WTC11 (cell line): ENCODE data around the gene CDH13. TPM values are rescaled to one million over a fixed set of nuclear protein-coding genes. Genes with fewer than 3 reads are reported as not detected.

Experiments
- ATAC-seq: fragments of 200-7000 bp; cut with Tn5 transposase; 2 replicates; pipeline ENCODE4 v1.10.0; 2021; ENCODE audit warnings: mild to moderate bottlenecking, moderate library complexity
- CTCF ChIA-PET: fragments of 300-600 bp; sonication (Branson Sonifier 250); formaldehyde crosslinking; loops from one replicate; lab custom pipeline; 2021; ENCODE audit warnings: antibody characterized with exemption; lab: Charles Lee
- POLR2A ChIA-PET: fragments of 350-600 bp; sonication (Branson Sonifier 250); formaldehyde crosslinking; loops from one replicate; lab custom pipeline; 2021; ENCODE audit warnings: antibody characterized with exemption; lab: Charles Lee
- DNase-seq: peaks from one replicate; pipeline ENCODE4 v3.0.0; 2021; ENCODE audit warnings: low spot score
- H3K27ac Mint-ChIP-seq: 2 replicates; pipeline ENCODE4 v1.8.0; 2021; ENCODE audit warnings: mixed read lengths
- H3K27me3 Mint-ChIP-seq: 2 replicates; pipeline ENCODE4 v1.8.0; 2021; ENCODE audit warnings: low read depth, mild to moderate bottlenecking, moderate library complexity, mixed read lengths
- H3K36me3 Mint-ChIP-seq: 2 replicates; pipeline ENCODE4 v1.8.0; 2021; ENCODE audit warnings: mixed read lengths
- H3K4me1 Mint-ChIP-seq: 2 replicates; pipeline ENCODE4 v1.8.0; 2022; ENCODE audit warnings: mixed read lengths
- H3K4me3 Mint-ChIP-seq: 2 replicates; pipeline ENCODE4 v1.8.0; 2021; ENCODE audit warnings: mild to moderate bottlenecking, moderate library complexity, mixed read lengths
- H3K9me3 Mint-ChIP-seq: 2 replicates; pipeline ENCODE4 v1.8.0; 2021; ENCODE audit warnings: mixed read lengths
- CDX4 ChIP-seq: fragments of 250-450 bp; sonication (Bioruptor Pico); IDR thresholded peaks from 2 replicates; pipeline ENCODE4 v1.9.0; 2021; ENCODE audit warnings: moderate library complexity, mild to moderate bottlenecking, inconsistent platforms, borderline replicate concordance
- CREB1 ChIP-seq: sonication (generic); formaldehyde crosslinking; IDR thresholded peaks from 2 replicates; pipeline ENCODE4 v1.8.0; 2023; ENCODE audit warnings: mild to moderate bottlenecking, missing genetic modification reagents
- CREM ChIP-seq: sonication (generic); formaldehyde crosslinking; IDR thresholded peaks from 2 replicates; pipeline ENCODE4 v1.8.1; 2022; ENCODE audit warnings: mild to moderate bottlenecking, missing genetic modification reagents, moderate library complexity
- EMX1 ChIP-seq: fragments of 250-450 bp; sonication (Bioruptor Pico); IDR thresholded peaks from 2 replicates; pipeline ENCODE4 v1.8.0; 2021; ENCODE audit warnings: mild to moderate bottlenecking
- ERG ChIP-seq: fragments of 250-450 bp; sonication (Bioruptor Pico); IDR thresholded peaks from 2 replicates; pipeline ENCODE4 v1.8.0; 2021; ENCODE audit warnings: mild to moderate bottlenecking
- FOXP1 ChIP-seq: sonication (generic); formaldehyde crosslinking; IDR thresholded peaks from 2 replicates; pipeline ENCODE4 v1.8.0; 2022; ENCODE audit warnings: missing genetic modification reagents, mild to moderate bottlenecking, moderate library complexity, borderline replicate concordance
- HMGXB4 ChIP-seq: sonication (generic); formaldehyde crosslinking; IDR thresholded peaks from 2 replicates; pipeline ENCODE4 v1.8.1; 2023; ENCODE audit warnings: mild to moderate bottlenecking, moderate library complexity, missing genetic modification reagents
- IRF2 ChIP-seq: sonication (generic); formaldehyde crosslinking; IDR thresholded peaks from 2 replicates; pipeline ENCODE4 v1.8.0; 2022; ENCODE audit warnings: low read depth, missing genetic modification reagents, borderline replicate concordance
- JAZF1 ChIP-seq: fragments of 250-450 bp; sonication (Bioruptor Pico); IDR thresholded peaks from 2 replicates; pipeline ENCODE4 v1.9.0; 2021; ENCODE audit warnings: moderate library complexity, mild to moderate bottlenecking, inconsistent platforms
- NR1H2 ChIP-seq: sonication (generic); formaldehyde crosslinking; IDR thresholded peaks from 2 replicates; pipeline ENCODE4 v1.9.0; 2021; ENCODE audit warnings: mild to moderate bottlenecking, moderate library complexity, missing genetic modification reagents
- OVOL2 ChIP-seq: fragments of 250-450 bp; sonication (Bioruptor Pico); IDR thresholded peaks from 2 replicates; pipeline ENCODE4 v1.9.0; 2021; ENCODE audit warnings: mild to moderate bottlenecking, borderline replicate concordance
- STAT6 ChIP-seq: sonication (generic); formaldehyde crosslinking; conservative IDR thresholded peaks from 2 replicates; pipeline ENCODE4 v1.8.1; 2023; ENCODE audit warnings: mild to moderate bottlenecking, low read depth, missing genetic modification reagents, moderate library complexity
- ZNF121 ChIP-seq: sonication (generic); formaldehyde crosslinking; IDR thresholded peaks from 2 replicates; pipeline ENCODE4 v1.8.0; 2023; ENCODE audit warnings: missing genetic modification reagents
- ZNF416 ChIP-seq: fragments of 250-450 bp; sonication (Bioruptor Pico); IDR thresholded peaks from 2 replicates; pipeline ENCODE4 v1.9.0; 2021; ENCODE audit warnings: mild to moderate bottlenecking, inconsistent platforms
- ZSCAN18 ChIP-seq: fragments of 250-450 bp; sonication (Bioruptor Pico); IDR thresholded peaks from 2 replicates; pipeline ENCODE4 v2.1.2; 2022; ENCODE audit warnings: mild to moderate bottlenecking, moderate library complexity
- total RNA-seq: library from RNA; stranded (reverse); gene quantifications from 3 replicates; pipeline ENCODE4 v1.2.3, GENCODE V29; 2021
- TF ChIP-seq, protein P1 (sequence below): sonication (generic); formaldehyde crosslinking; IDR thresholded peaks from 2 replicates; pipeline ENCODE4 v1.8.0; 2023; ENCODE audit warnings: missing genetic modification reagents, mild to moderate bottlenecking, borderline replicate concordance
- TF ChIP-seq, protein P2 (sequence below): sonication (generic); formaldehyde crosslinking; IDR thresholded peaks from 2 replicates; pipeline ENCODE4 v1.8.1; 2022; ENCODE audit warnings: mild to moderate bottlenecking, missing genetic modification reagents, moderate library complexity, borderline replicate concordance

Gene CDH13
- total RNA-seq, 1 experiment from 2014 or later, result 0.81 TPM

DNA sequence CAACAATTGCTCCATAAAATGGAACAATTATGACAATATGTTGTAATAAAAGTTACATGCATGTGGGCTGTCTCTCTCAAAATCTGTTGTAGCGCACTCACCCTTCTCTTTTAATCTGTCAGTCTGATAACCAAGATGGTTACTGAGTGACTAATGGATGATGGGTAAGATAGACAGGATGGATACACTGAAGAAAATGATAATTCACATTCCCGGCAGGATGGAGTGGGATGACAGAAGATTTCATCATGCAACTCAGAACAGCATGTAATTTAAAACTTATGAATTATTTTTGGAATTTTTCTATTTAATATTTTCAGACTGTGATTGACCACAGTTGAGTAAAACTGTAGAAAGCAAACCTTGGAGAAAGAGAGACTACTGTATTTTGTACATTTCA lies 30.5 kb downstream of the CDH13 start:
- no peaks in the 10 kb centered on the region for H3K36me3 Mint-ChIP-seq
- H3K27me3 Mint-ChIP-seq, result no peaks in the 10 kb centered on the region; the same call in 1 of the 2 replicates
- no peak for DNase-seq
- POLR2A ChIA-PET, result no interaction called here
- H3K27ac Mint-ChIP-seq, result no peak overlapping the region
- no peaks in the 10 kb centered on the region; the same call in 1 of the 2 replicates for H3K9me3 Mint-ChIP-seq
- CTCF ChIA-PET, result no interaction called here
- H3K4me1 Mint-ChIP-seq, result peaks cover 28% of the 10 kb centered on the region
- TF ChIP-seq JAZF1 (CRISPR knock-in tag) (no peak), EMX1 (no peak), STAT6 (CRISPR knock-in tag) (no peak), HMGXB4 (no peak), ZNF121 (CRISPR knock-in tag) (no peak), IRF2 (CRISPR knock-in tag) (no peak), FOXP1 (CRISPR knock-in tag) (no peak), ERG (CRISPR knock-in tag) (no peak), CDX4 (no peak), CREM (CRISPR knock-in tag) (no peak), ZNF416 (CRISPR knock-in tag) (no peak)
- TF ChIP-seq, protein P1, sequence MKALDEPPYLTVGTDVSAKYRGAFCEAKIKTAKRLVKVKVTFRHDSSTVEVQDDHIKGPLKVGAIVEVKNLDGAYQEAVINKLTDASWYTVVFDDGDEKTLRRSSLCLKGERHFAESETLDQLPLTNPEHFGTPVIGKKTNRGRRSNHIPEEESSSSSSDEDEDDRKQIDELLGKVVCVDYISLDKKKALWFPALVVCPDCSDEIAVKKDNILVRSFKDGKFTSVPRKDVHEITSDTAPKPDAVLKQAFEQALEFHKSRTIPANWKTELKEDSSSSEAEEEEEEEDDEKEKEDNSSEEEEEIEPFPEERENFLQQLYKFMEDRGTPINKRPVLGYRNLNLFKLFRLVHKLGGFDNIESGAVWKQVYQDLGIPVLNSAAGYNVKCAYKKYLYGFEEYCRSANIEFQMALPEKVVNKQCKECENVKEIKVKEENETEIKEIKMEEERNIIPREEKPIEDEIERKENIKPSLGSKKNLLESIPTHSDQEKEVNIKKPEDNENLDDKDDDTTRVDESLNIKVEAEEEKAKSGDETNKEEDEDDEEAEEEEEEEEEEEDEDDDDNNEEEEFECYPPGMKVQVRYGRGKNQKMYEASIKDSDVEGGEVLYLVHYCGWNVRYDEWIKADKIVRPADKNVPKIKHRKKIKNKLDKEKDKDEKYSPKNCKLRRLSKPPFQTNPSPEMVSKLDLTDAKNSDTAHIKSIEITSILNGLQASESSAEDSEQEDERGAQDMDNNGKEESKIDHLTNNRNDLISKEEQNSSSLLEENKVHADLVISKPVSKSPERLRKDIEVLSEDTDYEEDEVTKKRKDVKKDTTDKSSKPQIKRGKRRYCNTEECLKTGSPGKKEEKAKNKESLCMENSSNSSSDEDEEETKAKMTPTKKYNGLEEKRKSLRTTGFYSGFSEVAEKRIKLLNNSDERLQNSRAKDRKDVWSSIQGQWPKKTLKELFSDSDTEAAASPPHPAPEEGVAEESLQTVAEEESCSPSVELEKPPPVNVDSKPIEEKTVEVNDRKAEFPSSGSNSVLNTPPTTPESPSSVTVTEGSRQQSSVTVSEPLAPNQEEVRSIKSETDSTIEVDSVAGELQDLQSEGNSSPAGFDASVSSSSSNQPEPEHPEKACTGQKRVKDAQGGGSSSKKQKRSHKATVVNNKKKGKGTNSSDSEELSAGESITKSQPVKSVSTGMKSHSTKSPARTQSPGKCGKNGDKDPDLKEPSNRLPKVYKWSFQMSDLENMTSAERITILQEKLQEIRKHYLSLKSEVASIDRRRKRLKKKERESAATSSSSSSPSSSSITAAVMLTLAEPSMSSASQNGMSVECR (CRISPR knock-in tag), result no peak
- no peak for ATAC-seq
- H3K4me3 Mint-ChIP-seq, result no peak overlapping the region

GRCh38 chr16:82657786-82658185 lies 31.0 kb downstream of the CDH13 start:
- ATAC-seq (no peak), DNase-seq (no peak)
- no peaks in the 10 kb centered on the region for H3K36me3 Mint-ChIP-seq
- H3K4me1 Mint-ChIP-seq, result peaks cover 28% of the 10 kb centered on the region
- POLR2A ChIA-PET, result no interaction called here
- H3K27ac Mint-ChIP-seq, result no peak overlapping the region
- H3K9me3 Mint-ChIP-seq, result no peaks in the 10 kb centered on the region; the same call in 1 of the 2 replicates
- H3K27me3 Mint-ChIP-seq, result no peaks in the 10 kb centered on the region; the same call in 1 of the 2 replicates
- H3K4me3 Mint-ChIP-seq, result no peak overlapping the region
- CTCF ChIA-PET, result interaction anchor here (0.8 kb wide), 1 partner anchor 31 kb away, joined by 3 read pairs; the partner anchor contains the start of gene CDH13
- TF ChIP-seq, protein P2, sequence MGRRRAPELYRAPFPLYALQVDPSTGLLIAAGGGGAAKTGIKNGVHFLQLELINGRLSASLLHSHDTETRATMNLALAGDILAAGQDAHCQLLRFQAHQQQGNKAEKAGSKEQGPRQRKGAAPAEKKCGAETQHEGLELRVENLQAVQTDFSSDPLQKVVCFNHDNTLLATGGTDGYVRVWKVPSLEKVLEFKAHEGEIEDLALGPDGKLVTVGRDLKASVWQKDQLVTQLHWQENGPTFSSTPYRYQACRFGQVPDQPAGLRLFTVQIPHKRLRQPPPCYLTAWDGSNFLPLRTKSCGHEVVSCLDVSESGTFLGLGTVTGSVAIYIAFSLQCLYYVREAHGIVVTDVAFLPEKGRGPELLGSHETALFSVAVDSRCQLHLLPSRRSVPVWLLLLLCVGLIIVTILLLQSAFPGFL (CRISPR knock-in tag), result no peak
- no peak for TF ChIP-seq NR1H2 (CRISPR knock-in tag)
- no peak for TF ChIP-seq STAT6 (CRISPR knock-in tag)
- no peak for TF ChIP-seq CREB1 (CRISPR knock-in tag)
- no peak for TF ChIP-seq ZSCAN18 (CRISPR knock-in tag)
- TF ChIP-seq OVOL2 (CRISPR knock-in tag), result no peak
